ENCODE data around the gene DCP1B.
A peak's percentile ranks its signal among the peaks of the same experiment; 100 is the strongest.

Gene DCP1B

DNA sequence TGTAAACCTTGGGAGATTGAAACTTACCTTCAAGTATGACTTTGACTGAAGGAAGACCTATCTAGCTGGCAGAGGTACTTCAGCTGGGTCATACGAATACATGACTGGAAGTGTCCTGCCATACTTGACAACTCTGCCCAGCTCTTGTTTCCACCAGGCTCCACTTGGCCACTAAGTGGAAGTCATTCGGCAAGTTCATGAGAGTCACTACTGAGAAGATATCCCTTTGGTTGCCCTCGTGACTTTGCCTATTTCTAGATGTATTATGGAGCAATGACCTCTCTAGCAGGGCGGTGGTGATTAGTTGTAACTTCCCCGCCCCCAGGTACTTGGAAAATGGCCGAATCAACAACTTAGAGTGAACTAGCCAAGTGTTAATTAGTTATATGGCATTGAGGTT is 39.9 kb upstream of the DCP1B start:
- H3K4me3 ChIP-seq (IDR thresholded peaks at IDR 0.05; ENCODE audit: insufficient read depth, low read depth, low read length) = no peak overlapping the region
- H4K20me1 ChIP-seq (ENCODE audit: insufficient read depth) = no peaks in the 10 kb centered on the region
- H3K9ac ChIP-seq = no peak overlapping the region
- H3K4me2 ChIP-seq = no peak overlapping the region
- no peak overlapping the region for H2AFZ ChIP-seq (ENCODE audit: low read depth)
- H3K36me3 ChIP-seq (ENCODE audit: insufficient read depth) = no peaks in the 10 kb centered on the region
- H3K79me2 ChIP-seq (ENCODE audit: insufficient read depth, low read depth) = no peaks in the 10 kb centered on the region
- TF ChIP-seq, protein P1, sequence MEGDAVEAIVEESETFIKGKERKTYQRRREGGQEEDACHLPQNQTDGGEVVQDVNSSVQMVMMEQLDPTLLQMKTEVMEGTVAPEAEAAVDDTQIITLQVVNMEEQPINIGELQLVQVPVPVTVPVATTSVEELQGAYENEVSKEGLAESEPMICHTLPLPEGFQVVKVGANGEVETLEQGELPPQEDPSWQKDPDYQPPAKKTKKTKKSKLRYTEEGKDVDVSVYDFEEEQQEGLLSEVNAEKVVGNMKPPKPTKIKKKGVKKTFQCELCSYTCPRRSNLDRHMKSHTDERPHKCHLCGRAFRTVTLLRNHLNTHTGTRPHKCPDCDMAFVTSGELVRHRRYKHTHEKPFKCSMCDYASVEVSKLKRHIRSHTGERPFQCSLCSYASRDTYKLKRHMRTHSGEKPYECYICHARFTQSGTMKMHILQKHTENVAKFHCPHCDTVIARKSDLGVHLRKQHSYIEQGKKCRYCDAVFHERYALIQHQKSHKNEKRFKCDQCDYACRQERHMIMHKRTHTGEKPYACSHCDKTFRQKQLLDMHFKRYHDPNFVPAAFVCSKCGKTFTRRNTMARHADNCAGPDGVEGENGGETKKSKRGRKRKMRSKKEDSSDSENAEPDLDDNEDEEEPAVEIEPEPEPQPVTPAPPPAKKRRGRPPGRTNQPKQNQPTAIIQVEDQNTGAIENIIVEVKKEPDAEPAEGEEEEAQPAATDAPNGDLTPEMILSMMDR (conservative IDR thresholded peaks at IDR 0.05; ENCODE audit: low read depth, low read length) = no peak
- no peaks in the 10 kb centered on the region for H3K4me1 ChIP-seq (ENCODE audit: low read depth, poor library complexity, severe bottlenecking)
- no peak overlapping the region for H3K27ac ChIP-seq
- no peaks in the 10 kb centered on the region for H3K27me3 ChIP-seq (ENCODE audit: insufficient read depth, low read depth)

DNA sequence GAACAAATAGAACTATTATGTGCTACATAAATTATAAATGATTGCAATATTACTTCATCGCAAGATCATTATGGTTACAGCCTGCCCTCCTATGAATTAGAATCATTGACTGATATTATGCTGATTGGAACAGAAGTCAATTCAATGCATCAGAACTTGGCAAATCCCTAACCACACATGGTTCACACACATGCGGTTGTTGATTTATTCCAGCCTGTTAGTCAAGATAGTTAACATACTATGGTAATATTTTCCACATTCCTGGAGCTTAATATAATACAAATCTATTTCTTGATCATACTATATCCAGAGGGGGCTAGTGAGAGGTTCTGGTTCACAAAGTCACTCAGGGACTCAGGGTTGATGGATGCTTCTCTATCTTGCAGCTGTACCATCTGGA is 38.8 kb upstream of the DCP1B start:
- Histone ChIP-seq H3K36me3 (ENCODE audit: insufficient read depth) (no peaks in the 10 kb centered on the region), H3K4me1 (ENCODE audit: low read depth, poor library complexity, severe bottlenecking) (no peaks in the 10 kb centered on the region), H3K4me3 (IDR thresholded peaks at IDR 0.05; ENCODE audit: insufficient read depth, low read depth, low read length) (no peak overlapping the region), H3K79me2 (ENCODE audit: insufficient read depth, low read depth) (no peaks in the 10 kb centered on the region), H2AFZ (ENCODE audit: low read depth) (no peak overlapping the region), H4K20me1 (ENCODE audit: insufficient read depth) (no peaks in the 10 kb centered on the region), H3K27me3 (ENCODE audit: insufficient read depth, low read depth) (no peaks in the 10 kb centered on the region), H3K4me2 (no peak overlapping the region), H3K27ac (no peak overlapping the region), H3K9ac (no peak overlapping the region)
- TF ChIP-seq, protein P1 (conservative IDR thresholded peaks at IDR 0.05; ENCODE audit: low read depth, low read length) = no peak

DNA sequence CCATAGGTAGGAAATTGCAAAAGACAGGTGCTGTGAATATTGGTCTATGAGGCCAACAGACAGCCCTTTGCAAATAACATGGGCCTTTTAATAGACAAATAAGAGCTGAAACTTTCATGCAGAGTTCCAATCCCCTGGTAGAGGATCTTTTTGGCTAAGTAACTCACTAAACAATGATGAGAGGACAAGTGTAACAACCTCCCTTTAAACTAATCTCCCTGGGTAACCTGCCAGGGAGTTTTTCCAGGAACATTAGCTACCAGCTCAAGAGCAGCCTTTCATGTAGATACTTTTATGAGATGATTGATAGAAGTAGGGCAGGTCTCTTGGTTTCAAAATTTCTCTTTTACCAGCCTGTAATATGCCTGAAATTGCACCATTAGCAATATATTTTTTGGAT is 34.8 kb upstream of the DCP1B start:
- Histone ChIP-seq H4K20me1 (ENCODE audit: insufficient read depth) (no peaks in the 10 kb centered on the region), H3K4me2 (no peak overlapping the region), H3K4me1 (ENCODE audit: low read depth, poor library complexity, severe bottlenecking) (peaks cover 9% of the 10 kb centered on the region), H3K36me3 (ENCODE audit: insufficient read depth) (no peaks in the 10 kb centered on the region), H3K27me3 (ENCODE audit: insufficient read depth, low read depth) (no peaks in the 10 kb centered on the region), H3K9ac (no peak overlapping the region), H3K27ac (no peak overlapping the region), H3K4me3 (IDR thresholded peaks at IDR 0.05; ENCODE audit: insufficient read depth, low read depth, low read length) (no peak overlapping the region), H3K79me2 (ENCODE audit: insufficient read depth, low read depth) (no peaks in the 10 kb centered on the region), H2AFZ (ENCODE audit: low read depth) (no peak overlapping the region)
- TF ChIP-seq, protein P1 (conservative IDR thresholded peaks at IDR 0.05; ENCODE audit: low read depth, low read length) = no peak

DNA sequence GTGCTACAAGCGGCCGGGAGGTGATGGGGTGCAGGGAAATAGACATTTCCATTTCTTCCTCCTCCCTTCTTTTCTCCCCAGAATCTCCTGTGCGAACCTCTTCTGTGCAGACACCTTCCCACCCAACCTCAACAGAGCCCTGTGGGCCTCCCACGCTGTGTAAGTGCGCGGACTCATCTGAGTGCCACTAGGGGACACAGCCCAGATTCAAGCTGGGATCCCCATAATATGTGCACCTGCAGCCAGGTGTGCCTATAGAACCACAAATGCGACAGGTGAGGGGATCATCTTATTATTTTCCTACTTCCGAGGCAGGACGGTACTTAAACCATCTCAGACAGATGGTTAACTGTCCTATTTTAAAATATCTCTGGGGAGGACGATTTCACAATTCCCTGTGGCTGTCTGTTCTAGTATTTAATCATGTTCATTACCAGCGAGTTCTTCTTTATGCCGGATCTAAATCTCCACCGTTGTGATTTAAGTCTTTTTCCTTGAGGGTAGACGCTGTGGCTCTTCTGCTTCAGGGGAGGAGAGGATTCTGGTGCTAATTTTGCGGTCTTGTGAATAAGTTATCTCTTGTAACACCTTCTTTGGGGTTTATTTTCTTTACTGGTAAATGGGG is 31.3 kb upstream of the DCP1B start:
- Histone ChIP-seq H3K27me3 (ENCODE audit: insufficient read depth, low read depth) (no peaks in the 10 kb centered on the region), H3K9ac (no peak overlapping the region), H3K36me3 (ENCODE audit: insufficient read depth) (no peaks in the 10 kb centered on the region), H3K4me2 (peak overlapping the region; percentile 99), H3K79me2 (ENCODE audit: insufficient read depth, low read depth) (no peaks in the 10 kb centered on the region), H4K20me1 (ENCODE audit: insufficient read depth) (no peaks in the 10 kb centered on the region), H3K4me1 (ENCODE audit: low read depth, poor library complexity, severe bottlenecking) (peaks cover 9% of the 10 kb centered on the region), H2AFZ (ENCODE audit: low read depth) (peak overlapping the region; percentile 89), H3K27ac (no peak overlapping the region), H3K4me3 (IDR thresholded peaks at IDR 0.05; ENCODE audit: insufficient read depth, low read depth, low read length) (no peak overlapping the region)
- TF ChIP-seq, protein P1 (conservative IDR thresholded peaks at IDR 0.05; ENCODE audit: low read depth, low read length) = no peak
